Measurements from ENCODE around the gene AMBN.

DNA sequence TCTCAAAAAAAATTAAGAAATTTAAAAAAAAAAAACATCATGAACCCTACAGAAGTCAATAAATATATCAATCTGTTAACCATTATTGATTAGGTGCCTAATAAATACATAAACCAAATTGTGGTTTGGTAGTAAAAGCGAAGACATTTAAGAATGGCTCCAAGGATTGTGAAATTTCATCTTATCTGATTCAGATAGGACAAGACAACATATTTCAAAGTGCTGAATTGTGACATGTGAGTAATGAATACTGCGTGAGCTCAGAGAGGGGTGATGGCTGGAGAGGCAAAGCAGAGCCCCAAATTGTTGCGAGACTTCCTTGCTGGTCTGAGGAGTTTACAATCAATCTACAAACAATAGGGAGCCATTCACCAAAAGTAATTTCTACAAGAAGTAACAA lies 8.2 kb downstream of the AMBN start:
- TF ChIP-seq POLR2A (IDR thresholded peaks at IDR 0.05; ENCODE audit: borderline replicate concordance, extremely low read depth, insufficient read depth, insufficient read length) (no peak), EZH2 (IDR thresholded peaks at IDR 0.05) (no peak)
- TF ChIP-seq, protein P1, sequence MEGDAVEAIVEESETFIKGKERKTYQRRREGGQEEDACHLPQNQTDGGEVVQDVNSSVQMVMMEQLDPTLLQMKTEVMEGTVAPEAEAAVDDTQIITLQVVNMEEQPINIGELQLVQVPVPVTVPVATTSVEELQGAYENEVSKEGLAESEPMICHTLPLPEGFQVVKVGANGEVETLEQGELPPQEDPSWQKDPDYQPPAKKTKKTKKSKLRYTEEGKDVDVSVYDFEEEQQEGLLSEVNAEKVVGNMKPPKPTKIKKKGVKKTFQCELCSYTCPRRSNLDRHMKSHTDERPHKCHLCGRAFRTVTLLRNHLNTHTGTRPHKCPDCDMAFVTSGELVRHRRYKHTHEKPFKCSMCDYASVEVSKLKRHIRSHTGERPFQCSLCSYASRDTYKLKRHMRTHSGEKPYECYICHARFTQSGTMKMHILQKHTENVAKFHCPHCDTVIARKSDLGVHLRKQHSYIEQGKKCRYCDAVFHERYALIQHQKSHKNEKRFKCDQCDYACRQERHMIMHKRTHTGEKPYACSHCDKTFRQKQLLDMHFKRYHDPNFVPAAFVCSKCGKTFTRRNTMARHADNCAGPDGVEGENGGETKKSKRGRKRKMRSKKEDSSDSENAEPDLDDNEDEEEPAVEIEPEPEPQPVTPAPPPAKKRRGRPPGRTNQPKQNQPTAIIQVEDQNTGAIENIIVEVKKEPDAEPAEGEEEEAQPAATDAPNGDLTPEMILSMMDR (IDR thresholded peaks at IDR 0.05 in 2 of 3, conservative IDR thresholded peaks at IDR 0.05 in 1 of 3; ENCODE audit: borderline replicate concordance in 1 of 3, insufficient read depth in 1 of 3, low read depth in 2 of 3, low read length in 2 of 3) = no peak
